IMR-90 (cell line): ENCODE data around the gene HKDC1. TPM values are rescaled to one million over a fixed set of nuclear protein-coding genes. Genes with fewer than 3 reads are reported as not detected.

Source experiments
- ATAC-seq: fragments of 200-7000 bp; cut with Tn5 transposase; 2 replicates; pipeline ENCODE4 v1.9.1; 2020; ENCODE audit warnings: low read depth, mild to moderate bottlenecking, moderate library complexity
- BruUV-seq: library from RNA; stranded (reverse); fragments of 400-500 nt; replicated peaks from 2 replicates; lab custom pipeline; 2021; lab: Mats Ljungman, UMichigan
- CTCF ChIA-PET: fragments of 300-600 bp; formaldehyde crosslinking; extraction: SDS; loops from one replicate; lab custom pipeline; 2021; ENCODE audit warnings: antibody characterized with exemption; lab: Yijun Ruan, JAX
- POLR2A ChIA-PET: fragments of 300-600 bp; sonication (Branson Sonifier 250); formaldehyde crosslinking; loops from one replicate; lab custom pipeline; 2022; ENCODE audit warnings: antibody characterized with exemption; ENCODE audit not compliant: unreplicated experiment; lab: Charles Lee
- DNase-seq: peaks from one replicate; pipeline ENCODE4 v3.0.0; 2013
- H2AFZ ChIP-seq: replicated peaks from 2 replicates; pipeline ENCODE3; 2013; ENCODE audit warnings: low read length, mild to moderate bottlenecking; ENCODE audit not compliant: poor library complexity
- H2AK5ac ChIP-seq: 2 replicates; pipeline ENCODE4 v1.6.1; 2013; ENCODE audit warnings: low read depth, low read length, inconsistent platforms
- H2AK9ac ChIP-seq: replicated peaks from 2 replicates; pipeline ENCODE3; 2013; ENCODE audit warnings: mild to moderate bottlenecking, low read depth, low read length, moderate library complexity; ENCODE audit not compliant: poor library complexity
- H2BK120ac ChIP-seq: 2 replicates; pipeline ENCODE4 v1.6.1; 2013; ENCODE audit warnings: low read depth, low read length, inconsistent platforms
- H2BK15ac ChIP-seq: 3 replicates; pipeline ENCODE4 v1.6.1; 2013; ENCODE audit warnings: low read depth, low read length, inconsistent platforms
- H2BK20ac ChIP-seq: 2 replicates; pipeline ENCODE4 v1.6.1; 2013; ENCODE audit warnings: low read depth, mild to moderate bottlenecking, inconsistent platforms, low read length, moderate library complexity
- H2BK5ac ChIP-seq: 2 replicates; pipeline ENCODE4 v1.6.1; 2013; ENCODE audit warnings: mild to moderate bottlenecking, low read depth, low read length, inconsistent platforms; ENCODE audit not compliant: poor library complexity, severe bottlenecking
- H3K14ac ChIP-seq: replicated peaks from 2 replicates; pipeline ENCODE4 v1.6.1; 2013; ENCODE audit warnings: low read depth, low read length, inconsistent platforms
- H3K18ac ChIP-seq: 2 replicates; pipeline ENCODE4 v1.6.1; 2013; ENCODE audit warnings: low read depth, low read length, control low read depth
- H3K23ac ChIP-seq: 2 replicates; pipeline ENCODE4 v1.6.1; 2013; ENCODE audit warnings: low read depth, low read length, inconsistent platforms
- H3K27ac ChIP-seq: 2 replicates; pipeline ENCODE4 v1.5.1; 2013; ENCODE audit warnings: mild to moderate bottlenecking, control low read depth, low read length; ENCODE audit not compliant: insufficient read depth
- H3K27me3 ChIP-seq: 2 replicates; pipeline ENCODE4 v1.6.1; 2013; ENCODE audit warnings: low read length; ENCODE audit not compliant: control insufficient read depth, insufficient read depth
- H3K36me3 ChIP-seq: 2 replicates; pipeline ENCODE4 v1.6.1; 2013; ENCODE audit warnings: low read length, mixed read lengths; ENCODE audit not compliant: control insufficient read depth, insufficient read depth
- H3K4ac ChIP-seq: 2 replicates; pipeline ENCODE4 v1.6.1; 2013; ENCODE audit warnings: low read depth, low read length, inconsistent platforms
- H3K4me1 ChIP-seq: 2 replicates; pipeline ENCODE4 v1.6.1; 2013; ENCODE audit warnings: low read length, mixed read lengths; ENCODE audit not compliant: control insufficient read depth, insufficient read depth
- H3K4me2 ChIP-seq: 2 replicates; pipeline ENCODE4 v1.6.1; 2013; ENCODE audit warnings: low read depth, mild to moderate bottlenecking, control low read depth, low read length, moderate library complexity
- H3K4me3 ChIP-seq: 2 replicates; pipeline ENCODE4 v1.5.1; 2013; ENCODE audit warnings: low read depth, mild to moderate bottlenecking, control low read depth, low read length, moderate library complexity; ENCODE audit not compliant: insufficient read depth
- H3K56ac ChIP-seq: 2 replicates; pipeline ENCODE4 v1.6.1; 2013; ENCODE audit warnings: low read length, inconsistent platforms; ENCODE audit not compliant: insufficient read depth; ENCODE audit errors: extremely low read depth
- H3K79me1 ChIP-seq, 2 experiments: 2 replicates each; pipeline ENCODE4 v1.6.1; 2013; ENCODE audit warnings: low read length in 2 of 2, inconsistent platforms in 1 of 2, low read depth in 1 of 2
- H3K9ac ChIP-seq: 2 replicates; pipeline ENCODE4 v1.6.1; 2013; ENCODE audit warnings: low read depth, low read length, control low read depth
- H3K9me1 ChIP-seq: 2 replicates; pipeline ENCODE4 v1.6.1; 2013; ENCODE audit warnings: low read length, inconsistent platforms; ENCODE audit not compliant: insufficient read depth
- H3K9me3 ChIP-seq: 2 replicates; pipeline ENCODE4 v1.6.1; 2013; ENCODE audit warnings: low read length; ENCODE audit not compliant: control insufficient read depth, insufficient read depth
- H4K20me1 ChIP-seq: 2 replicates; pipeline ENCODE4 v1.6.1; 2013; ENCODE audit warnings: low read length, inconsistent platforms; ENCODE audit not compliant: insufficient read depth
- H4K5ac ChIP-seq: 2 replicates; pipeline ENCODE4 v1.6.1; 2013; ENCODE audit warnings: mild to moderate bottlenecking, low read depth, low read length, control low read depth
- H4K8ac ChIP-seq, 2 experiments: 2 replicates each; pipeline ENCODE4 v1.6.1; 2013; ENCODE audit warnings: low read depth in 2 of 2, low read length in 2 of 2, control low read depth in 1 of 2, inconsistent platforms in 1 of 2
- H4K91ac ChIP-seq: 2 replicates; pipeline ENCODE4 v1.6.1; 2013; ENCODE audit warnings: low read depth, low read length, inconsistent platforms; ENCODE audit not compliant: insufficient read depth
- CEBPB ChIP-seq: IDR thresholded peaks from 2 replicates; pipeline ENCODE4 v1.6.1; 2012; ENCODE audit warnings: low read depth, low read length, improper control_type of control experiment
- RCOR1 ChIP-seq: IDR thresholded peaks from 2 replicates; pipeline ENCODE4 v1.6.1; 2012; ENCODE audit warnings: mild to moderate bottlenecking, low read length, improper control_type of control experiment; ENCODE audit not compliant: insufficient replicate concordance
- WGBS, 2 experiments: methylation state at CpG; one replicate each; pipeline versions ENCODE4 v1.1.5 to v1.1.7; 2013; ENCODE audit warnings: missing lambda C conversion rate in 2 of 2; ENCODE audit not compliant: insufficient read length in 1 of 2; ENCODE audit errors: extremely low coverage in 2 of 2; 5-methylcytosine and 5-hydroxymethylcytosine counted together
- dilution Hi-C: fragments of 300-500 bp; cut with HindIII; formaldehyde crosslinking; loops from one replicate; pipeline ENCODE4 v1.14.3; 2018; ENCODE audit warnings: low sequenced_read_pairs; ENCODE audit not compliant: unreplicated experiment
- in situ Hi-C: fragments of 300-500 bp; cut with MboI; formaldehyde crosslinking; loops from 3 replicates; pipeline ENCODE4 v1.14.3; 2019; ENCODE audit warnings: low sequenced_read_pairs, inconsistent platforms, mixed read lengths
- intact Hi-C: fragments of 100-400 bp; cut with micrococcal nuclease; formaldehyde crosslinking; loops from 2 replicates; pipeline ENCODE4 v1.10.0; 2022
- polyA plus RNA-seq, 3 experiments: library from polyadenylated mRNA; depleted of rRNA; stranded (reverse); fragments of >200 nt; gene quantifications; 2 replicates each; pipeline ENCODE4 v1.2.3, GENCODE V29; 2012; ENCODE audit warnings: low replicate concordance in 1 of 3
- total RNA-seq: library from RNA; depleted of rRNA; stranded (reverse); fragments of >200 nt; gene quantifications from 2 replicates; pipeline ENCODE4 v1.2.3, GENCODE V29; 2012

Gene HKDC1
- total and polyA plus RNA-seq, 2 of the 4 experiments (the other 2 are of a cell fraction) = under 0.01 to 0.03 TPM

- H3K4ac ChIP-seq = no peak overlapping the region
- H2BK5ac ChIP-seq = no peak overlapping the region
- TF ChIP-seq CEBPB (no peak), RCOR1 (no peak)
- no TSS peak for BruUV-seq
- peak overlapping the region; percentile 8 for H2AFZ ChIP-seq
- no peak for DNase-seq
- no peak overlapping the region for H2AK9ac ChIP-seq
- no peaks in the 10 kb centered on the region for H3K36me3 ChIP-seq
- H3K27me3 ChIP-seq = peaks cover 2% of the 10 kb centered on the region; the same call in 1 of the 2 replicates
- no CpG with 5 or more reads among the region's 10 CpGs for WGBS, 2 experiments
- H4K91ac ChIP-seq = no peak overlapping the region
- H3K9me1 ChIP-seq = peaks cover 3% of the 10 kb centered on the region; the same call in 1 of the 2 replicates
- no peak overlapping the region for H4K8ac ChIP-seq
- ChIA-PET POLR2A (no interaction called here), CTCF (interaction anchor here (1.0 kb wide), 1 partner anchor 10 kb away, joined by 3 read pairs; no protein-coding TSS in a partner anchor)
- no peak overlapping the region for H3K18ac ChIP-seq
- H2BK15ac ChIP-seq = no peak overlapping the region
- H3K9me3 ChIP-seq = no peaks in the 10 kb centered on the region
- H3K56ac ChIP-seq = no peak overlapping the region
- in situ Hi-C loops (no loop called here), intact Hi-C loops (no loop called here), dilution Hi-C loops (no loop called here)
- H3K4me2 ChIP-seq = no peak overlapping the region
- no peak overlapping the region for H3K9ac ChIP-seq
- no peak overlapping the region for H3K14ac ChIP-seq
- H3K23ac ChIP-seq = no peak overlapping the region
- no peak overlapping the region for H3K4me3 ChIP-seq
- H2BK120ac ChIP-seq = no peak overlapping the region
- no peak overlapping the region for H3K27ac ChIP-seq
- no peak overlapping the region for H2BK20ac ChIP-seq
- no peak for ATAC-seq
- H4K20me1 ChIP-seq = no peaks in the 10 kb centered on the region
- H3K79me1 ChIP-seq = no peaks in the 10 kb centered on the region
- H2AK5ac ChIP-seq = no peak overlapping the region
- peaks cover 3% of the 10 kb centered on the region for H3K4me1 ChIP-seq
- H4K5ac ChIP-seq = no peak overlapping the region
These were observed 5.5 kb downstream of the HKDC1 start for GRCh38 chr10:69225681-69226080.
